ENCODE results near the gene CPZ. TPM values are rescaled to one million over a fixed set of nuclear protein-coding genes. Genes with fewer than 3 reads are reported as not detected.

Gene CPZ
- total RNA-seq, 1 experiment from 2014 or later = 37.3 TPM

GRCh38 chr4:8616831-8617230 lies 24.3 kb downstream of the CPZ start:
- Histone ChIP-seq H3K4me2 (ENCODE audit: insufficient read depth, insufficient read length, low read length) (no peak overlapping the region), H4K91ac (ENCODE audit: insufficient read length, low read depth, low read length) (no peak overlapping the region), H3K27ac (ENCODE audit: insufficient read length, low read depth, low read length) (no peak overlapping the region), H2BK5ac (ENCODE audit: insufficient read length, low read length) (no peak overlapping the region), H3K79me1 (ENCODE audit: insufficient read depth, low read depth, low read length, poor library complexity, severe bottlenecking) (no peaks in the 10 kb centered on the region), H4K8ac (replicated peaks; ENCODE audit: insufficient read length, low read depth, low read length) (no peak overlapping the region), H3K79me2 (ENCODE audit: insufficient read depth, low read length) (no peaks in the 10 kb centered on the region), H3K4me1 (ENCODE audit: insufficient read depth, low read length) (no peaks in the 10 kb centered on the region), H3K4ac (ENCODE audit: low read depth, low read length) (no peak overlapping the region), H2AFZ (ENCODE audit: low read length) (no peak overlapping the region), H3T11ph (ENCODE audit: low read length) (no peak overlapping the region), H3K23ac (ENCODE audit: insufficient read length, low read depth, low read length) (no peak overlapping the region), H3K14ac (ENCODE audit: insufficient read depth, low read length) (no peak overlapping the region; the same call in 1 of the 2 replicates), H2BK20ac (ENCODE audit: low read depth, low read length, poor library complexity, severe bottlenecking) (no peak overlapping the region), H2BK15ac (ENCODE audit: low read depth, low read length) (no peak overlapping the region), H3K27me3 (ENCODE audit: insufficient read depth, low read length) (no peaks in the 10 kb centered on the region), H2BK12ac (ENCODE audit: insufficient read length, low read depth, low read length) (no peak overlapping the region), H4K20me1 (ENCODE audit: control insufficient read depth, insufficient read depth, insufficient read length) (no peaks in the 10 kb centered on the region), H3K56ac (ENCODE audit: insufficient read length, low read depth, low read length) (no peak overlapping the region), H2AK5ac (ENCODE audit: insufficient read length, low read length) (no peak overlapping the region), H3K23me2 (ENCODE audit: insufficient read length, low read depth, low read length, poor library complexity, severe bottlenecking) (no peaks in the 10 kb centered on the region), H3K18ac (ENCODE audit: insufficient read length, low read depth, low read length) (no peak overlapping the region), H4K5ac (ENCODE audit: insufficient read length, low read depth, low read length) (no peak overlapping the region), H3K9me3 (ENCODE audit: control insufficient read depth, low read depth, low read length) (no peaks in the 10 kb centered on the region), H2BK120ac (ENCODE audit: low read depth, low read length, poor library complexity, severe bottlenecking) (no peak overlapping the region), H3K9ac (ENCODE audit: extremely low read depth, insufficient read length, low read length) (no peak overlapping the region)
- no CpG with 5 or more reads among the region's 16 CpGs for WGBS (ENCODE audit: extremely low coverage, insufficient read length, low lambda C conversion rate)
- DNase-seq = no peak
- TF ChIP-seq, protein P1, sequence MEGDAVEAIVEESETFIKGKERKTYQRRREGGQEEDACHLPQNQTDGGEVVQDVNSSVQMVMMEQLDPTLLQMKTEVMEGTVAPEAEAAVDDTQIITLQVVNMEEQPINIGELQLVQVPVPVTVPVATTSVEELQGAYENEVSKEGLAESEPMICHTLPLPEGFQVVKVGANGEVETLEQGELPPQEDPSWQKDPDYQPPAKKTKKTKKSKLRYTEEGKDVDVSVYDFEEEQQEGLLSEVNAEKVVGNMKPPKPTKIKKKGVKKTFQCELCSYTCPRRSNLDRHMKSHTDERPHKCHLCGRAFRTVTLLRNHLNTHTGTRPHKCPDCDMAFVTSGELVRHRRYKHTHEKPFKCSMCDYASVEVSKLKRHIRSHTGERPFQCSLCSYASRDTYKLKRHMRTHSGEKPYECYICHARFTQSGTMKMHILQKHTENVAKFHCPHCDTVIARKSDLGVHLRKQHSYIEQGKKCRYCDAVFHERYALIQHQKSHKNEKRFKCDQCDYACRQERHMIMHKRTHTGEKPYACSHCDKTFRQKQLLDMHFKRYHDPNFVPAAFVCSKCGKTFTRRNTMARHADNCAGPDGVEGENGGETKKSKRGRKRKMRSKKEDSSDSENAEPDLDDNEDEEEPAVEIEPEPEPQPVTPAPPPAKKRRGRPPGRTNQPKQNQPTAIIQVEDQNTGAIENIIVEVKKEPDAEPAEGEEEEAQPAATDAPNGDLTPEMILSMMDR (conservative IDR thresholded peaks at IDR 0.05) = no peak
- Mint-ChIP-seq H3K36me3 (ENCODE audit: insufficient read depth in 1 of 3, low read depth in 3 of 3) (peaks cover 0 to 59% (median 47%) of the 10 kb centered on the region in 3 experiments; a peak in 5 of 7 replicates), H3K4me1 (no peaks in the 10 kb centered on the region), H3K27me3 (ENCODE audit: low read depth) (peaks cover 2% of the 10 kb centered on the region; the same call in 1 of the 2 replicates), H3K4me3 (no peak overlapping the region), H3K27ac (peak overlapping the region in 1 of 3 experiments; percentile 93; a peak in 1 of 7 replicates), H3K9me3 (no peaks in the 10 kb centered on the region)
